H1 (cell line): ENCODE results near the gene P3H2. TPM values are rescaled to one million over a fixed set of nuclear protein-coding genes. Genes with fewer than 3 reads are reported as not detected.

Experiments used
- CTCF ChIA-PET: fragments of 300-600 bp; sonication (Branson Sonifier 250); formaldehyde crosslinking; loops from one replicate; lab custom pipeline; 2021; ENCODE audit not compliant: partially characterized antibody; lab: Charles Lee
- POLR2A ChIA-PET: fragments of 300-600 bp; sonication (Branson Sonifier 250); formaldehyde crosslinking; loops from one replicate; lab custom pipeline; 2021; ENCODE audit warnings: inconsistent platforms; ENCODE audit not compliant: partially characterized antibody; lab: Charles Lee
- DNase-seq, 2 experiments: peaks; one replicate each; pipeline versions ENCODE4 v3.0.0 to v3.0.0-alpha.2; 2010 to 2022; ENCODE audit warnings: low spot score in 2 of 2, low read depth in 1 of 2, mixed read lengths in 1 of 2
- FAIRE-seq: peaks from 2 replicates; lab custom pipeline; 2011; peaks lifted over from hg19 to GRCh38; lab: Jason Lieb, UNC
- H2AFZ ChIP-seq: 2 replicates; pipeline ENCODE4 v1.8.1; 2012; ENCODE audit warnings: low read length, inconsistent platforms
- H2AK5ac ChIP-seq: 2 replicates; pipeline ENCODE4 v1.6.1; 2013; ENCODE audit warnings: low read depth, low read length
- H2BK120ac ChIP-seq: replicated peaks from 2 replicates; pipeline ENCODE3; 2013; ENCODE audit warnings: low read depth, low read length, inconsistent platforms
- H2BK12ac ChIP-seq: 2 replicates; pipeline ENCODE4 v1.6.1; 2013; ENCODE audit warnings: low read depth, low read length
- H2BK15ac ChIP-seq: 2 replicates; pipeline ENCODE4 v1.6.1; 2013; ENCODE audit warnings: low read length
- H2BK20ac ChIP-seq: 2 replicates; pipeline ENCODE4 v1.6.1; 2013; ENCODE audit warnings: low read length
- H2BK5ac ChIP-seq: 2 replicates; pipeline ENCODE4 v1.6.1; 2013; ENCODE audit warnings: low read depth, low read length
- H3K14ac ChIP-seq: 2 replicates; pipeline ENCODE4 v1.6.1; 2013; ENCODE audit warnings: inconsistent platforms; ENCODE audit not compliant: insufficient read length
- H3K18ac ChIP-seq: 2 replicates; pipeline ENCODE4 v1.6.1; 2013; ENCODE audit warnings: low read length; ENCODE audit errors: extremely low read depth
- H3K23ac ChIP-seq: 2 replicates; pipeline ENCODE4 v1.6.1; 2013; ENCODE audit warnings: inconsistent platforms; ENCODE audit not compliant: insufficient read length
- H3K23me2 ChIP-seq: 2 replicates; pipeline ENCODE4 v1.6.1; 2013; ENCODE audit warnings: low read depth, low read length
- H3K27ac ChIP-seq: 2 replicates; pipeline ENCODE4 v1.6.1; 2011; ENCODE audit warnings: low read depth, low read length, inconsistent platforms
- H3K27me3 ChIP-seq, 4 experiments: replicated peaks in 1 of 4; 1 replicate in 1 of 4; 2 replicates in 3 of 4; pipeline versions ENCODE4 v1.6.1 to v1.8.1; 2011 to 2013; ENCODE audit warnings: low read length in 3 of 4, mild to moderate bottlenecking in 3 of 4, inconsistent platforms in 2 of 4, mixed read lengths in 2 of 4, moderate library complexity in 1 of 4; ENCODE audit not compliant: control insufficient read depth in 3 of 4, insufficient read depth in 3 of 4; ENCODE audit errors: extremely low read depth in 1 of 4
- H3K36me3 ChIP-seq, 4 experiments: 2 replicates each; pipeline versions ENCODE4 v1.6.1 to v1.8.1; 2011 to 2013; ENCODE audit warnings: mild to moderate bottlenecking in 4 of 4, low read length in 3 of 4, moderate library complexity in 2 of 4, control low read depth in 1 of 4, inconsistent platforms in 1 of 4; ENCODE audit not compliant: insufficient read depth in 4 of 4, control insufficient read depth in 2 of 4
- H3K4ac ChIP-seq: replicated peaks from 2 replicates; pipeline ENCODE3; 2013; ENCODE audit warnings: low read length, low read depth, mixed read lengths, inconsistent platforms; ENCODE audit not compliant: insufficient read length
- H3K4me1 ChIP-seq, 4 experiments: replicated peaks in 1 of 4; 1 replicate in 1 of 4; 2 replicates in 3 of 4; pipeline versions ENCODE4 v1.6.1 to v1.8.1; 2011 to 2013; ENCODE audit warnings: low read length in 3 of 4, inconsistent platforms in 2 of 4, mixed read lengths in 1 of 4; ENCODE audit not compliant: insufficient read depth in 4 of 4, control insufficient read depth in 3 of 4
- H3K4me2 ChIP-seq, 2 experiments: 2 replicates each; pipeline versions ENCODE4 v1.6.1 to v1.8.1; 2011 to 2013; ENCODE audit warnings: low read depth in 2 of 2, low read length in 2 of 2, control low read depth in 1 of 2, inconsistent platforms in 1 of 2, mild to moderate bottlenecking in 1 of 2; ENCODE audit not compliant: insufficient read depth in 1 of 2
- H3K4me3 ChIP-seq, 4 experiments: fragments of 200-600, 300-600 bp in 1 of 4; sonication (generic), shearing (Covaris generic), sonication (Bioruptor Twin) in 1 of 4; 2 replicates each; pipeline versions ENCODE4 v1.5.1 to v1.8.1; 2011 to 2016; ENCODE audit warnings: low read length in 4 of 4, low read depth in 3 of 4, control low read depth in 2 of 4, inconsistent platforms in 2 of 4, mild to moderate bottlenecking in 2 of 4, mixed read lengths in 1 of 4, moderate library complexity in 1 of 4; ENCODE audit not compliant: insufficient read depth in 2 of 4; ENCODE audit errors: extremely low read depth in 1 of 4
- H3K56ac ChIP-seq: replicated peaks from 2 replicates; pipeline ENCODE3; 2013; ENCODE audit warnings: low read depth, mild to moderate bottlenecking, mixed read lengths, low read length, inconsistent platforms; ENCODE audit not compliant: insufficient read length
- H3K79me1 ChIP-seq: 2 replicates; pipeline ENCODE4 v1.6.1; 2013; ENCODE audit warnings: low read depth, low read length, control low read depth
- H3K79me2 ChIP-seq, 2 experiments: 2 replicates each; pipeline versions ENCODE4 v1.6.1 to v1.8.1; 2012 to 2013; ENCODE audit warnings: low read length in 2 of 2, mild to moderate bottlenecking in 2 of 2, inconsistent platforms in 1 of 2; ENCODE audit not compliant: insufficient read depth in 2 of 2, control insufficient read depth in 1 of 2
- H3K9ac ChIP-seq, 4 experiments: replicated peaks in 1 of 4; 1 replicate in 1 of 4; 2 replicates in 3 of 4; pipeline versions ENCODE4 v1.6.1 to v1.8.1; 2011 to 2013; ENCODE audit warnings: low read depth in 3 of 4, low read length in 3 of 4, control low read depth in 2 of 4, mild to moderate bottlenecking in 2 of 4, moderate library complexity in 2 of 4, inconsistent platforms in 1 of 4; ENCODE audit errors: extremely low read depth in 1 of 4
- H3K9me3 ChIP-seq, 2 experiments: 2 replicates each; pipeline versions ENCODE4 v1.6.1 to v1.8.1; 2012 to 2013; ENCODE audit warnings: mild to moderate bottlenecking in 2 of 2, moderate library complexity in 2 of 2, control low read depth in 1 of 2, inconsistent platforms in 1 of 2, low read depth in 1 of 2, low read length in 1 of 2, mixed read lengths in 1 of 2; ENCODE audit not compliant: insufficient read depth in 2 of 2
- H4K20me1 ChIP-seq, 2 experiments: replicated peaks in 1 of 2; 2 replicates each; pipeline versions ENCODE3 to v1.8.1; 2011 to 2013; ENCODE audit warnings: inconsistent platforms in 2 of 2, low read length in 2 of 2, mild to moderate bottlenecking in 1 of 2; ENCODE audit not compliant: insufficient read depth in 2 of 2, control insufficient read depth in 1 of 2
- H4K5ac ChIP-seq: 2 replicates; pipeline ENCODE4 v1.6.1; 2013; ENCODE audit warnings: low read length, low read depth, mixed read lengths, inconsistent platforms; ENCODE audit not compliant: insufficient read length
- H4K8ac ChIP-seq: 2 replicates; pipeline ENCODE4 v1.8.0; 2013; ENCODE audit warnings: mild to moderate bottlenecking, moderate library complexity, low read length, inconsistent platforms; ENCODE audit not compliant: insufficient read depth; ENCODE audit errors: extremely low read depth
- H4K91ac ChIP-seq: replicated peaks from 2 replicates; pipeline ENCODE3; 2013; ENCODE audit warnings: low read length, mixed read lengths, inconsistent platforms; ENCODE audit not compliant: insufficient read length
- ATF2 ChIP-seq: IDR thresholded peaks from 2 replicates; pipeline ENCODE4 v1.6.1; 2012; ENCODE audit warnings: low read length, inconsistent platforms
- CBX5 ChIP-seq: fragments of 300-800, 300-1000 bp; sonication (generic); IDR thresholded peaks from 2 replicates; pipeline ENCODE4 v1.7.1; 2016; ENCODE audit warnings: antibody characterized with exemption, low read length, low read depth
- HDAC2 ChIP-seq, 2 experiments: fragments of 300-600 bp in 1 of 2; sonication (generic) in 1 of 2; IDR thresholded peaks; 2 replicates each; pipeline ENCODE4 v1.6.1; 2011 to 2012; ENCODE audit warnings: low read depth in 2 of 2, low read length in 2 of 2, mild to moderate bottlenecking in 2 of 2, moderate library complexity in 2 of 2, borderline replicate concordance in 1 of 2, inconsistent platforms in 1 of 2
- MAX ChIP-seq: IDR thresholded peaks from 2 replicates; pipeline ENCODE4 v1.6.1; 2012; ENCODE audit warnings: inconsistent platforms
- WGBS, 2 experiments: shearing (Covaris generic) in 1 of 2; methylation state at CpG; one replicate each; pipeline versions ENCODE4 v1.1.6 to v1.1.7; 2013 to 2015; ENCODE audit warnings: low lambda C conversion rate in 2 of 2, mixed read lengths in 2 of 2, inconsistent platforms in 1 of 2, low coverage in 1 of 2, missing lambda C conversion rate in 1 of 2; ENCODE audit not compliant: insufficient replicate concordance in 2 of 2, insufficient coverage in 1 of 2, insufficient read length in 1 of 2; ENCODE audit errors: extremely low coverage in 1 of 2, missing lambda C conversion rate in 1 of 2; 5-methylcytosine and 5-hydroxymethylcytosine counted together
- polyA plus RNA-seq, 7 experiments: library from polyadenylated mRNA; depleted of rRNA in 3 of 7; stranded (reverse) in 5 of 7; unstranded in 2 of 7; fragments of >200 nt in 5 of 7; fragments of 200-250 nt in 2 of 7; gene quantifications; 1 replicate in 5 of 7; 2 replicates in 1 of 7; 4 replicates in 1 of 7; pipeline versions ENCODE4 v1.2.1 to v1.2.3, GENCODE V29; 2011 to 2013; ENCODE audit warnings: missing spikeins in 2 of 7, mixed read lengths in 2 of 7
- total RNA-seq: library from RNA; stranded (reverse); fragmentation: NEBNext Ultra II Directional; extraction: Animal tissue kit (Norgen Biotek cat#: 25700); gene quantifications from 2 replicates; pipeline ENCODE4 v1.2.1, GENCODE V29; 2021

Gene P3H2
- total and polyA plus RNA-seq, 2 of the 8 experiments (the other 6 are each of a cell fraction or from before 2014, with no cell fraction given) = 40.5 to 60.4 TPM

GRCh38 chr3:190004656-190005055 lies 116.0 kb downstream of the P3H2 start:
- H2BK15ac ChIP-seq = no peak overlapping the region
- H2BK5ac ChIP-seq = no peak overlapping the region
- no peaks in the 10 kb centered on the region for H3K36me3 ChIP-seq
- no peak overlapping the region for H4K5ac ChIP-seq
- WGBS, 2 experiments = 93% methylated on average over 5 of the region's 5 CpGs; no CpG with 5 or more reads in 1 of the 2 experiments
- TF ChIP-seq ATF2 = no peak
- no peak for TF ChIP-seq CBX5
- no peak for TF ChIP-seq MAX
- no peak for TF ChIP-seq HDAC2 (IDR thresholded peaks at IDR 0.05; ENCODE audit: borderline replicate concordance in 1 of 2, low read depth in 2 of 2, low read length in 2 of 2)
- H2BK120ac ChIP-seq = no peak overlapping the region
- H3K27ac ChIP-seq = no peak overlapping the region
- H3K23ac ChIP-seq = no peak overlapping the region
- H3K79me1 ChIP-seq = no peaks in the 10 kb centered on the region
- H4K8ac ChIP-seq = no peak overlapping the region
- H3K27me3 ChIP-seq = no peaks in the 10 kb centered on the region
- no peak overlapping the region for H2BK12ac ChIP-seq
- no peaks in the 10 kb centered on the region for H3K9me3 ChIP-seq
- H3K18ac ChIP-seq = no peak overlapping the region
- no peak overlapping the region for H3K4me3 ChIP-seq
- no peak overlapping the region for H3K4ac ChIP-seq
- DNase-seq = no peak
- ChIA-PET CTCF (interaction anchor here (0.6 to 1.9 kb wide), 4 partner anchors 8 to 317 kb away, joined by 3 to 4 read pairs (median 4); partner anchors contain the start of gene CLDN1), POLR2A (no interaction called here)
- H2AK5ac ChIP-seq = no peak overlapping the region
- no peak overlapping the region for H3K4me2 ChIP-seq
- no peak for FAIRE-seq
- H3K4me1 ChIP-seq = peaks cover 0 to 6% (median 0%) of the 10 kb centered on the region in 4 experiments; a peak in 3 of 7 replicates
- no peak overlapping the region for H3K9ac ChIP-seq
- H3K79me2 ChIP-seq = peaks cover 0 to 4% of the 10 kb centered on the region in 2 experiments; a peak in 2 of 4 replicates
- no peak overlapping the region for H3K14ac ChIP-seq
- no peaks in the 10 kb centered on the region for H3K23me2 ChIP-seq
- no peak overlapping the region for H2BK20ac ChIP-seq
- no peak overlapping the region for H4K91ac ChIP-seq
- no peak overlapping the region for H3K56ac ChIP-seq
- no peak overlapping the region for H2AFZ ChIP-seq
- H4K20me1 ChIP-seq = no peaks in the 10 kb centered on the region
